Ascending aorta (tissue), 2 donors: ENCODE data around the gene HECA. TPM values are rescaled to one million over a fixed set of nuclear protein-coding genes. Genes with fewer than 3 reads are reported as not detected.

ENCODE experiments used
- DNase-seq, 2 donors: peaks; one replicate each; pipeline ENCODE4 v3.0.0-alpha.2; 2019; ENCODE audit warnings: low spot score in 2 of 2
- H3K27ac ChIP-seq, 2 donors: fragments of 200-600 bp; sonication (generic); one replicate each; pipeline ENCODE4 v1.5.1; 2016 to 2017; ENCODE audit warnings: mild to moderate bottlenecking in 1 of 2
- H3K27me3 ChIP-seq: fragments of 200-600 bp; sonication (generic); one replicate; pipeline ENCODE4 v1.5.1; 2017
- H3K36me3 ChIP-seq, 2 donors: fragments of 200-600 bp; sonication (generic); one replicate each; pipeline ENCODE4 v1.5.1; 2016
- H3K4me1 ChIP-seq, 2 donors: fragments of 200-600 bp; sonication (generic); one replicate each; pipeline ENCODE4 v1.5.1; 2016 to 2017; ENCODE audit warnings: mild to moderate bottlenecking in 1 of 2
- H3K4me3 ChIP-seq, 2 donors: fragments of 200-600 bp; sonication (generic); one replicate each; pipeline ENCODE4 v1.5.1; 2016 to 2017; ENCODE audit warnings: mild to moderate bottlenecking in 1 of 2
- H3K9me3 ChIP-seq, 2 donors: fragments of 200-600 bp; sonication (generic); one replicate each; pipeline ENCODE4 v1.5.1; 2016
- CTCF ChIP-seq, 3 experiments: fragments of 200-600 bp in 2 of 3; fragments of 450-650 bp in 1 of 3; sonication (generic) in 2 of 3; IDR thresholded peaks; one replicate each; pipeline ENCODE4 v1.5.1; 2016 to 2019; ENCODE audit warnings: antibody characterized with exemption in 3 of 3, mild to moderate bottlenecking in 1 of 3, moderate library complexity in 1 of 3
- intact Hi-C: fragments of 100-400 bp; cut with DNase I; formaldehyde crosslinking; loops from one replicate; pipeline ENCODE4 v1.15.1; 2023
- total RNA-seq: library from RNA; depleted of rRNA; stranded (reverse); fragments of >200 nt; gene quantifications from one replicate; pipeline ENCODE4 v1.1.0, GENCODE V29; 2016

The HECA gene
- total RNA-seq, 1 donor from 2014 or later, result 27.0 TPM

DNA sequence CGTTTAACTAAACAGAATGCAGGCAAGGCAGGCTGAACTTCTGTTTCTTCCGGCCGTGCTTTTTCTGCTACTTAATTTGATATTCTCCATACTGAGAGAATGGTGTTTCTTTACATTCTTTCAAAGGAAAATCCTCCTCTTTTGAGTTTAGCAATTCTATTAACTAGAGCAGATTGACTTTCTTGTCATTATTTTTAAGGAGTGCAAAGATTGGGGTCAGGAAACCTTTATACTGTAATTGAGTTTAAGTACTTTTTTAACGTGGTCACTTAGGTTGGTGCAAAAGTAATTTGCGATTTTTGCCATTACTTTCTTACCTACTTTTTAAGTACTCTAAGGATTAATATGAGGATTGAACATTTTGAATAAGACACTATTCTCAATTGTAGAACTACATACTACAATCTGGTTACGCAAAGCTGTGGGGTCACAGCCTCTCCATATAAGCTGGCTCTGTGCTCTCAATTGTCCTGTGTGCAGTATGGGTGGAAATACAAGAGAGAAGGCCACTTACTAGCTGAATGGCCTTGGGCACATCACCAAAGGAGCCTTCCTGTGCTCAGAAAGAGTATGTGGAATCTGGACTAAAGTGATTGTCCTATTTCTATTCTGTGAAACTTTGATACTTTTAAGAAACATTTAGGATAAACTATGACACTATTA lies 16.7 kb downstream of the HECA start:
- Histone ChIP-seq H3K27ac (no peak overlapping the region), H3K9me3 (no peaks in the 10 kb centered on the region), H3K4me3 (no peak overlapping the region), H3K36me3 (no peaks in the 10 kb centered on the region), H3K27me3 (no peaks in the 10 kb centered on the region), H3K4me1 (peaks cover 3 to 47% of the 10 kb centered on the region in 2 donors)
- TF ChIP-seq CTCF (IDR thresholded peaks at IDR 0.05), result no peak
- intact Hi-C loops, result no loop called here
- DNase-seq, result no peak

- no peaks in the 10 kb centered on the region for H3K36me3 ChIP-seq
- intact Hi-C loops, result no loop called here
- no peaks in the 10 kb centered on the region for H3K27me3 ChIP-seq
- TF ChIP-seq CTCF (IDR thresholded peaks at IDR 0.05), result no peak
- no peaks in the 10 kb centered on the region for H3K9me3 ChIP-seq
- DNase-seq, result no peak
- no peak overlapping the region for H3K4me3 ChIP-seq
- H3K27ac ChIP-seq, result no peak overlapping the region
- H3K4me1 ChIP-seq, result peaks cover 3 to 49% of the 10 kb centered on the region in 2 donors
Observed at GRCh38 chr6:139152088-139152891, 17.4 kb downstream of the HECA start.

DNA sequence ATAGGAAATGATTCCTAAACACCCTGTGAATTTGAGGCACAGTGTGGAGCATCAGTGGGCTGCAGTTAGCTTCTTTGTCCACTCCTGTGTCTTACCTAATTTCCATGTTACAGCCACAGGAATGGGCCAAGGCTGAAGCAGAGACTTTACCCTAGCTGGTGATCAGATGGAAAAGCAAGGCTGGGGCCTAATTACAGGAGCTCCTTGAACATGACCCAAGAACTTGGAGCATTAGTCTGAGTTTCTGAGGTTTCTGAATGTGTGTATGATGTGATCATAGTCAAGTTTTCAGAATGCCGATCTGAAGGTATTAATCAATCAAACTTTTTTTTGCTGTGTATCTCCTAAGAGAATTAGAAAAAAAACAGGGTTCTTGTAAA lies 18.0 kb downstream of the HECA start:
- TF ChIP-seq CTCF (IDR thresholded peaks at IDR 0.05), result no peak
- DNase-seq, result no peak
- intact Hi-C loops, result no loop called here
- no peak overlapping the region for H3K27ac ChIP-seq
- H3K4me1 ChIP-seq, result peaks cover 3 to 47% of the 10 kb centered on the region in 2 donors
- no peaks in the 10 kb centered on the region for H3K36me3 ChIP-seq
- H3K4me3 ChIP-seq, result no peak overlapping the region
- no peaks in the 10 kb centered on the region for H3K9me3 ChIP-seq
- no peaks in the 10 kb centered on the region for H3K27me3 ChIP-seq

GRCh38 chr6:139153855-139154254 lies 19.0 kb downstream of the HECA start:
- H3K4me1 ChIP-seq, result peaks cover 3 to 43% of the 10 kb centered on the region in 2 donors
- H3K27me3 ChIP-seq, result no peaks in the 10 kb centered on the region
- intact Hi-C loops, result no loop called here
- no peaks in the 10 kb centered on the region for H3K36me3 ChIP-seq
- no peak for DNase-seq
- H3K4me3 ChIP-seq, result no peak overlapping the region
- no peak overlapping the region for H3K27ac ChIP-seq
- no peak for TF ChIP-seq CTCF (IDR thresholded peaks at IDR 0.05)
- no peaks in the 10 kb centered on the region for H3K9me3 ChIP-seq

- Histone ChIP-seq H3K36me3 (no peaks in the 10 kb centered on the region), H3K4me1 (peaks cover 0 to 39% of the 10 kb centered on the region in 2 donors), H3K4me3 (no peak overlapping the region), H3K27me3 (no peaks in the 10 kb centered on the region), H3K27ac (no peak overlapping the region), H3K9me3 (no peaks in the 10 kb centered on the region)
- intact Hi-C loops, result no loop called here
- DNase-seq, result no peak
- no peak for TF ChIP-seq CTCF (IDR thresholded peaks at IDR 0.05)
Observed at GRCh38 chr6:139154881-139155547, 20.1 kb downstream of the HECA start.
